ENCODE measurements around the gene LHPP.

LHPP gene

DNA sequence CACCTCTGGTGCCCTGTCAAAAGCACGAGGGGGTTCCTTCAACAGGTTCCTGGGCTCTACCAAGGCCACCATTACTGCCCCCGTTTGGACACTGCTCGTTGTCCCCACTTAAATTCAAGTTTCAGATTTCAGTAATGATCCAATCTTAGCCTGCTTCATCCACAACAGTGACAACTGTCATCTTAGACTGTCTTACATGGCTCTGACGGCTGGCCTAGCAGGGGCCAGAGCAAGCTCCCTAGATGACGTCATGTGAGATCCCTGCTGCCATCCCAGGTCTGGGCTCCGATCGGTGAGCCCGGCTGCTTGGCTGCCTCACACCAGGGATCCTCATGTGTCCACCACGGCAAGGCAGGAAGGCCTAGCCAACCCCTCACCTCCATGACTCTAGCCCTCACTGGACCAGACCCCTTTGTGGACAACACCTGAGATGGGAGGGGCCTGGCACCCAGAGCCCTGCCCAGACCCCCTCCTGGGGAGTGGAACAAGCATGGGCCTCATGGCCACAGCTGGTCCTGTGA, 200.1 kb downstream of the LHPP start:
- H3K9ac ChIP-seq (ENCODE audit: low read length in 5 of 5): no peak overlapping the region
- no peak overlapping the region for H3K4me3 ChIP-seq (ENCODE audit: low read depth in 1 of 5, low read length in 5 of 5)
- no peaks in the 10 kb centered on the region for H3K9me3 ChIP-seq (ENCODE audit: control insufficient read depth in 5 of 5, low read length in 5 of 5)
- peaks cover 1 to 48% (median 26%) of the 10 kb centered on the region in 5 donors for H3K4me1 ChIP-seq (ENCODE audit: control insufficient read depth in 5 of 5, insufficient read depth in 5 of 5, low read length in 5 of 5)
- H3K36me3 ChIP-seq (ENCODE audit: control insufficient read depth in 5 of 5, insufficient read depth in 5 of 5, low read length in 5 of 5): peaks cover 0 to 37% (median 8%) of the 10 kb centered on the region in 5 donors
- no peaks in the 10 kb centered on the region for H3K27me3 ChIP-seq (ENCODE audit: control insufficient read depth in 5 of 5, insufficient read depth in 4 of 5, low read length in 5 of 5)
- no peak overlapping the region for H3K27ac ChIP-seq (ENCODE audit: low read depth, low read length)

DNA sequence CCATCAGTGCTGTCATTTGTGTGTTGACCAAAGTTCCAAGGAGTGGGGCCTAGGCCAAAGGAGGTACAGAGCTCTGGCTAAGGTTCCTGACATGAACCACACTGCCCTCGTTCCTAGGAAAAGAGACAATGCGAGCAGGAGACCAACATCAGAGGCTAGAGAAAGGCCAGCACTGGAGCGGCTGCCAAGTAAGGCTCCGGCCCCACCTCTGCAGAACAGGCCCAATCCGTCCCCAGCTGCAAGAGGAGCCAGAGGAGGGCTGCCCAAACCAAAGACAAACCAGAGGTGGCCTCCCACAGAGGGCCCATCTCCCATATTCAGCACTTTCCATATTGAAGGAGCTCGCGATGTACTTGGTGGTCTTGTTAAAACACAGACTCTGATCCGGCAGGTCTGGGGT, 201.6 kb downstream of the LHPP start:
- no peak overlapping the region for H3K4me3 ChIP-seq (ENCODE audit: low read depth in 1 of 5, low read length in 5 of 5)
- H3K27ac ChIP-seq (ENCODE audit: low read depth, low read length): no peak overlapping the region
- no peak overlapping the region for H3K9ac ChIP-seq (ENCODE audit: low read length in 5 of 5)
- no peaks in the 10 kb centered on the region for H3K9me3 ChIP-seq (ENCODE audit: control insufficient read depth in 5 of 5, low read length in 5 of 5)
- no peaks in the 10 kb centered on the region for H3K27me3 ChIP-seq (ENCODE audit: control insufficient read depth in 5 of 5, insufficient read depth in 4 of 5, low read length in 5 of 5)
- H3K4me1 ChIP-seq (ENCODE audit: control insufficient read depth in 5 of 5, insufficient read depth in 5 of 5, low read length in 5 of 5): peaks cover 6 to 50% (median 30%) of the 10 kb centered on the region in 5 donors
- peaks cover 0 to 41% (median 8%) of the 10 kb centered on the region in 5 donors for H3K36me3 ChIP-seq (ENCODE audit: control insufficient read depth in 5 of 5, insufficient read depth in 5 of 5, low read length in 5 of 5)

Data from subcutaneous abdominal adipose tissue (tissue), 5 donors.